Measurements from ENCODE around the gene ECT2L.
"Not testable (repeated sequence)": the region's sequence is repeated elsewhere in the genome, so short reads cannot be mapped to it uniquely, and the experiment has no call there.

Gene ECT2L

DNA sequence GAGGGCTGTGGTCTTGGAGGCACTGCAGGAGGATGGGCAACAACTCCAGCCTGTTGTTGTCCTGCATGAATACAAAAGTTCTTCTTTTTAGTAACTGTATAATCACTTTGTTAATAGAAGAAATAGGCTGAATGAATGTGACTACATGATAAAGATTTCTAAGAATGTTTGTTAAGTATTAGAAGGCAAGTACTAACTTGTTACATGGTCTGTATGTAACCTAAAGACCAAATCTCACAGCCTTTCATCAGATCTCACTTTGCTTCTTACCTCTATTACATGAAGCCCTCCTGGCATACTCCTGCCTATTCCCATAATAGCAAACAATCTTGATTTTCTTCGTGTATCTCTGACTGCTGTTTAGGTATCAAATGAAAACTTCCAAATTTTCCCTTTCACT is 118.8 kb downstream of the ECT2L start:
- H4K20me1 ChIP-seq: no peaks in the 10 kb centered on the region
- H3K27ac ChIP-seq: no peak overlapping the region
- no peak for TF ChIP-seq Cebpa-rat (IDR thresholded peaks at IDR 0.05)
- peaks cover 7% of the 10 kb centered on the region for H3K4me1 ChIP-seq
- no peak overlapping the region for H3K4me2 ChIP-seq
- no peaks in the 10 kb centered on the region for H3K27me3 ChIP-seq
- H3K36me3 ChIP-seq: peaks cover 90% of the 10 kb centered on the region
- H3K9ac ChIP-seq: no peak overlapping the region
- H3K9me3 ChIP-seq: no peaks in the 10 kb centered on the region; the same call in 1 of the 2 replicates
- no peak overlapping the region for H3K4me3 ChIP-seq

- Histone ChIP-seq H3K4me1 (no peaks in the 10 kb centered on the region), H3K27me3 (no peaks in the 10 kb centered on the region), H4K20me1 (no peaks in the 10 kb centered on the region), H3K36me3 (peaks cover 61% of the 10 kb centered on the region), H3K9me3 (no peaks in the 10 kb centered on the region), H3K27ac (no peak overlapping the region), H3K9ac (no peak overlapping the region), H3K4me3 (no peak overlapping the region), H3K4me2 (no peak overlapping the region)
- no peak for TF ChIP-seq Cebpa-rat (IDR thresholded peaks at IDR 0.05)
These were observed 125.0 kb downstream of the ECT2L start for GRCh38 chr6:138920906-138921305.

DNA sequence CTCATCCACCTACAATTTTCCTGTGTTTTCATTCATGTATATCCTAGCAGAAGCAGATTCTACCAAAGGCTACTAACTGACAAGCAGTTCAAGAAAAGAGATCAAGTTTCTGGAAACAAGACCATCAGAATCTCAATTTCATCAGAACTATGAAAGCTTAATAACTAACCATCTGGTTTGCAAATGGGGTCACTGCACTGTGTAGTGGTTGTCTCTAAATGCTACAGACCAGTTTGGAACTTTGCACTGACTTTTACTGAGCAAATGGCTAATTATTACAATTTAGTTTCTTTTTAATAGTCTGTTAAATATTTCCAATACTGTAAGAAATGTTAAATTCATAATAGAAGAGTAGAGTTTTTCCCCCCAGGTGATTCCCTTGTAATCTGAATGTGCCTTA is 127.7 kb downstream of the ECT2L start:
- Histone ChIP-seq H3K4me1 (no peaks in the 10 kb centered on the region), H3K9me3 (no peaks in the 10 kb centered on the region), H3K4me3 (no peak overlapping the region), H3K27ac (no peak overlapping the region), H4K20me1 (no peaks in the 10 kb centered on the region), H3K4me2 (no peak overlapping the region), H3K36me3 (peaks cover 47% of the 10 kb centered on the region), H3K27me3 (no peaks in the 10 kb centered on the region), H3K9ac (no peak overlapping the region)
- TF ChIP-seq Cebpa-rat (IDR thresholded peaks at IDR 0.05): no peak

GRCh38 chr6:138925806-138926205 is 129.9 kb downstream of the ECT2L start:
- no peak overlapping the region for H3K27ac ChIP-seq
- H3K36me3 ChIP-seq: peaks cover 43% of the 10 kb centered on the region
- no peak for TF ChIP-seq Cebpa-rat (IDR thresholded peaks at IDR 0.05)
- no peak overlapping the region for H3K9ac ChIP-seq
- no peaks in the 10 kb centered on the region for H3K4me1 ChIP-seq
- no peaks in the 10 kb centered on the region for H3K27me3 ChIP-seq
- no peaks in the 10 kb centered on the region for H4K20me1 ChIP-seq
- H3K4me3 ChIP-seq: no peak overlapping the region
- H3K9me3 ChIP-seq: no peaks in the 10 kb centered on the region
- H3K4me2 ChIP-seq: no peak overlapping the region

- no peak overlapping the region for H3K27ac ChIP-seq
- no peak overlapping the region for H3K4me3 ChIP-seq
- H3K27me3 ChIP-seq: no peaks in the 10 kb centered on the region
- no peaks in the 10 kb centered on the region for H4K20me1 ChIP-seq
- no peaks in the 10 kb centered on the region for H3K4me1 ChIP-seq
- H3K36me3 ChIP-seq: peaks cover 35% of the 10 kb centered on the region
- TF ChIP-seq Cebpa-rat (IDR thresholded peaks at IDR 0.05): no peak
- H3K4me2 ChIP-seq: no peak overlapping the region
- H3K9me3 ChIP-seq: no peaks in the 10 kb centered on the region
- no peak overlapping the region for H3K9ac ChIP-seq
These were observed 130.7 kb downstream of the ECT2L start for GRCh38 chr6:138926579-138926978.

DNA sequence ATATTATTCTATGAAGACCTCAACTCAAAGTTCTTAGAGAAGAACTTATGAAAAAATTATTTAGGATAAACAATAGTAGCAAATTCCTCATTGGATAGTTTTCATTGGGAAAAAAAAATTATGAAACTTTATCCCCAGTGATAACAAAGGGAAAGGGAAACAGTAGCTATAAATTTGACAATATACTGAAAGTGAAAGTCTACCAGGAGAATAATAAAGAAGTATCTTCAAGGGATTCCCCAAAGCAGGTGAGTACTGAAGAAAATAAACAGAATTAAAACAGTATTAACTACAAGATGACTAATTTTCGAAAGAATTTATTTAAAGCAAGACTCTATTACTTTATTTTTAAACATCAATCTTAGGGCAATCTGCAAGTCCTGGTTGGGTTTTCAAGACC is 135.8 kb downstream of the ECT2L start:
- Histone ChIP-seq H3K27ac (no peak overlapping the region), H4K20me1 (no peaks in the 10 kb centered on the region), H3K4me3 (no peak overlapping the region), H3K4me2 (no peak overlapping the region), H3K9ac (no peak overlapping the region), H3K27me3 (no peaks in the 10 kb centered on the region), H3K36me3 (peaks cover 40% of the 10 kb centered on the region), H3K4me1 (no peaks in the 10 kb centered on the region), H3K9me3 (peaks cover 2% of the 10 kb centered on the region; the same call in 1 of the 2 replicates)
- no peak for TF ChIP-seq Cebpa-rat (IDR thresholded peaks at IDR 0.05)

DNA sequence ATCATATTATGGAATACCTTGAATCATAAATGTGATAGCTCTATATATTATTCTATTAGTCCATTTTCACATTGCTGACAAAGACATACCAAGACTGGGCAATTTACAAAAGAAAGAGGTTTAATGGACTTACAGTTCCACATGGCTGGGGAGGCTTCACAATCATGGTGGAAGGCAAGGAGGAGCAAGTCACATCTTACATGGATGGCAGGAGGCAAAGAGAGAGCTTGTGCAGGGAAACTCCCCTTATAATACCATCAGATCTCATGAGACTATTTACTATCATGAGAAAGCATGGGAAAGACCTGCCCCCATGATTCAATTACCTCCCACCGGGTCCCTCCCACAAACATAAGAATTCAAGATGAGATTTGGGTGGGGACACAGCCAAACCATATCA is 141.0 kb downstream of the ECT2L start:
- not testable (repeated sequence) for H3K4me2 ChIP-seq, H3K4me3 ChIP-seq, H3K27ac ChIP-seq, H3K4me1 ChIP-seq, H4K20me1 ChIP-seq, H3K9ac ChIP-seq, H3K27me3 ChIP-seq
- Histone ChIP-seq H3K36me3 (peaks cover 74% of the 10 kb centered on the region), H3K9me3 (peaks cover 14% of the 10 kb centered on the region)

DNA sequence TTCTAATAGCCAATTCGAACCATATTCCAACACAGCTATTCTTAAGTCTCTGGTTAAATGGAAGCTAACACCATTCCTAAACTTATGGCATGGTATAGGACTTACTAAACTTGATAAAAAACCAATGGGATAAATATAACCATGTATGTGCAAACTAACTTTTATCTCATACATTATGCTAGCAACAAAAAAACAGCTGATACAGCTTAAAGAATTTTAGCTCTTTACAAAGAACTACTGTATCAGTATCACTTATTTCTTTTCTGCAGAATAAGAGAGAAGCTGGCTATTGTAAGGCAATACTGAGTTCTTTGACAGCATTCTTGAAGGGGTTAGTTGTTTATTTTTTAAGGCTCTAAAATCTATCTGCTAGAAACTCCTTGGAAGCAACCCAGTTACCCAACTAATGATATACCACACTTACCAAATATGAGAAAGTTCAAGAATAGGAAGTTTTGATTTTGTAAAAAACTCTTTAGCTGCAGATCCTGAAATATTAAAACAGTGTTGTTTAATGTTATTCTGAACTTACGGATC is 147.3 kb downstream of the ECT2L start:
- no peak overlapping the region for H3K4me2 ChIP-seq
- H3K4me3 ChIP-seq: no peak overlapping the region
- H3K9me3 ChIP-seq: no peaks in the 10 kb centered on the region
- H3K27me3 ChIP-seq: no peaks in the 10 kb centered on the region
- peaks cover 12% of the 10 kb centered on the region for H3K4me1 ChIP-seq
- no peak overlapping the region for H3K9ac ChIP-seq
- TF ChIP-seq Cebpa-rat (IDR thresholded peaks at IDR 0.05): no peak
- peaks cover 26% of the 10 kb centered on the region; the same call in 1 of the 2 replicates for H4K20me1 ChIP-seq
- H3K36me3 ChIP-seq: peaks cover 78% of the 10 kb centered on the region
- no peak overlapping the region for H3K27ac ChIP-seq

GRCh38 chr6:138944412-138944811 is 148.5 kb downstream of the ECT2L start:
- Histone ChIP-seq H3K4me3 (no peak overlapping the region), H4K20me1 (peaks cover 38% of the 10 kb centered on the region), H3K4me2 (no peak overlapping the region), H3K9me3 (no peaks in the 10 kb centered on the region), H3K9ac (no peak overlapping the region), H3K27ac (no peak overlapping the region), H3K36me3 (peaks cover 65% of the 10 kb centered on the region), H3K27me3 (no peaks in the 10 kb centered on the region), H3K4me1 (peaks cover 12% of the 10 kb centered on the region)
- no peak for TF ChIP-seq Cebpa-rat (IDR thresholded peaks at IDR 0.05)

- H3K4me1 ChIP-seq: peaks cover 12% of the 10 kb centered on the region
- no peak overlapping the region for H3K4me3 ChIP-seq
- H3K9ac ChIP-seq: no peak overlapping the region
- H4K20me1 ChIP-seq: peaks cover 47% of the 10 kb centered on the region
- no peak for TF ChIP-seq Cebpa-rat (IDR thresholded peaks at IDR 0.05)
- H3K9me3 ChIP-seq: no peaks in the 10 kb centered on the region
- no peaks in the 10 kb centered on the region for H3K27me3 ChIP-seq
- no peak overlapping the region for H3K4me2 ChIP-seq
- H3K36me3 ChIP-seq: peaks cover 58% of the 10 kb centered on the region
- H3K27ac ChIP-seq: no peak overlapping the region
These were observed 149.5 kb downstream of the ECT2L start for GRCh38 chr6:138945354-138945753.

GRCh38 chr6:138948004-138948403 is 152.1 kb downstream of the ECT2L start:
- Histone ChIP-seq H3K4me1 (peaks cover 12% of the 10 kb centered on the region), H3K4me2 (no peak overlapping the region), H3K27ac (no peak overlapping the region), H4K20me1 (peaks cover 66% of the 10 kb centered on the region), H3K27me3 (no peaks in the 10 kb centered on the region), H3K36me3 (peaks cover 31% of the 10 kb centered on the region), H3K9me3 (no peaks in the 10 kb centered on the region), H3K4me3 (no peak overlapping the region), H3K9ac (no peak overlapping the region)
- no peak for TF ChIP-seq Cebpa-rat (IDR thresholded peaks at IDR 0.05)
